ENCODE data around the gene DLX5. TPM values are rescaled to one million over a fixed set of nuclear protein-coding genes. Genes with fewer than 3 reads are reported as not detected.

Gene DLX5
- total RNA-seq, 1 experiment from 2014 or later: not detected

DNA sequence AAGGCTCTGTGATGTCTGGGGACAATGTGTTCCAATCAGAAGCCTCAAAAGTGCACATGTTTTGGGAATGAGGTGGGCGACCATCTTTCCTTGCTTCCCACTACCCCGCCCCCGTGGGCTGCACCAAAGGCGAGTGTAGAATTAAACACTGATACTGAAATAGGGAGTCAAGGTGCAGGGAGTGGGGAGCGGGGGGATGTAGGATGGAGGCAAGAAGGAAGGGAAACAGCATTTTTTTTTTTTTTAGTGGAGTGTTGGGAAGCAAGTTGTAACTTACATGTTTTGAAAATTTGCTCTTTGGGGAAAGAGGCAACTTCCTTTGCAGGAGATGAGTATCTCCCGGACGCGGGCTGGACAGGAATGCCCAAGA is 484 bp upstream of the DLX5 start:
- ChIA-PET POLR2A (ENCODE audit: unreplicated experiment) (no interaction called here), CTCF (no interaction called here)
- no peak overlapping the region for H3K4me2 ChIP-seq
- no peaks in the 10 kb centered on the region for H3F3A ChIP-seq (ENCODE audit: insufficient read depth, low read depth)
- no peaks in the 10 kb centered on the region for H3K79me2 ChIP-seq (ENCODE audit: low read depth)
- no peak for DNase-seq
- TF ChIP-seq EZH2 (IDR thresholded peaks at IDR 0.05; ENCODE audit: low read depth): no peak
- no peaks in the 10 kb centered on the region for H3K36me3 ChIP-seq (ENCODE audit: low read depth)
- BruUV-seq (replicated peaks): no TSS peak
- no peaks in the 10 kb centered on the region; the same call in 1 of the 2 replicates for H3K27me3 ChIP-seq (ENCODE audit: insufficient read depth, low read depth)
- H3K9me2 ChIP-seq (ENCODE audit: insufficient read depth): no peaks in the 10 kb centered on the region
- H2AFZ ChIP-seq: no peak overlapping the region
- no peak overlapping the region for H3K27ac ChIP-seq
- peaks cover 4% of the 10 kb centered on the region; the same call in 1 of the 2 replicates for H3K4me1 ChIP-seq (replicated peaks; ENCODE audit: insufficient read depth)
- no peaks in the 10 kb centered on the region for H4K20me1 ChIP-seq (ENCODE audit: insufficient read depth)
- no peaks in the 10 kb centered on the region for H3K9me3 ChIP-seq (ENCODE audit: insufficient read depth, low read depth)
- H3K4me3 ChIP-seq: no peak overlapping the region
- intact Hi-C loops (cut with micrococcal nuclease; ENCODE audit: unreplicated experiment): loop anchor here (5.0 kb wide), 1 partner anchor 1303 kb away; no protein-coding TSS in a partner anchor

- H4K20me1 ChIP-seq (ENCODE audit: insufficient read depth): no peaks in the 10 kb centered on the region
- no peak overlapping the region for H2AFZ ChIP-seq
- ChIA-PET POLR2A (ENCODE audit: unreplicated experiment) (no interaction called here), CTCF (no interaction called here)
- H3K9me2 ChIP-seq (ENCODE audit: insufficient read depth): no peaks in the 10 kb centered on the region
- no TSS peak for BruUV-seq (replicated peaks)
- H3K4me2 ChIP-seq: no peak overlapping the region
- peaks cover 6% of the 10 kb centered on the region; the same call in 1 of the 2 replicates for H3K27me3 ChIP-seq (ENCODE audit: insufficient read depth, low read depth)
- no peaks in the 10 kb centered on the region for H3F3A ChIP-seq (ENCODE audit: insufficient read depth, low read depth)
- H3K79me2 ChIP-seq (ENCODE audit: low read depth): no peaks in the 10 kb centered on the region
- H3K9me3 ChIP-seq (ENCODE audit: insufficient read depth, low read depth): no peaks in the 10 kb centered on the region
- TF ChIP-seq EZH2 (IDR thresholded peaks at IDR 0.05; ENCODE audit: low read depth): no peak
- TF ChIP-seq, protein P1, sequence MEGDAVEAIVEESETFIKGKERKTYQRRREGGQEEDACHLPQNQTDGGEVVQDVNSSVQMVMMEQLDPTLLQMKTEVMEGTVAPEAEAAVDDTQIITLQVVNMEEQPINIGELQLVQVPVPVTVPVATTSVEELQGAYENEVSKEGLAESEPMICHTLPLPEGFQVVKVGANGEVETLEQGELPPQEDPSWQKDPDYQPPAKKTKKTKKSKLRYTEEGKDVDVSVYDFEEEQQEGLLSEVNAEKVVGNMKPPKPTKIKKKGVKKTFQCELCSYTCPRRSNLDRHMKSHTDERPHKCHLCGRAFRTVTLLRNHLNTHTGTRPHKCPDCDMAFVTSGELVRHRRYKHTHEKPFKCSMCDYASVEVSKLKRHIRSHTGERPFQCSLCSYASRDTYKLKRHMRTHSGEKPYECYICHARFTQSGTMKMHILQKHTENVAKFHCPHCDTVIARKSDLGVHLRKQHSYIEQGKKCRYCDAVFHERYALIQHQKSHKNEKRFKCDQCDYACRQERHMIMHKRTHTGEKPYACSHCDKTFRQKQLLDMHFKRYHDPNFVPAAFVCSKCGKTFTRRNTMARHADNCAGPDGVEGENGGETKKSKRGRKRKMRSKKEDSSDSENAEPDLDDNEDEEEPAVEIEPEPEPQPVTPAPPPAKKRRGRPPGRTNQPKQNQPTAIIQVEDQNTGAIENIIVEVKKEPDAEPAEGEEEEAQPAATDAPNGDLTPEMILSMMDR (conservative IDR thresholded peaks at IDR 0.05): no peak
- intact Hi-C loops (cut with micrococcal nuclease; ENCODE audit: unreplicated experiment): no loop called here
- H3K36me3 ChIP-seq (ENCODE audit: low read depth): no peaks in the 10 kb centered on the region
- H3K4me3 ChIP-seq: no peak overlapping the region
- H3K27ac ChIP-seq: no peak overlapping the region
- peaks cover 4% of the 10 kb centered on the region; the same call in 1 of the 2 replicates for H3K4me1 ChIP-seq (replicated peaks; ENCODE audit: insufficient read depth)
- DNase-seq: no peak
Observed at GRCh38 chr7:97022491-97023306, 1.9 kb downstream of the DLX5 start.

DNA sequence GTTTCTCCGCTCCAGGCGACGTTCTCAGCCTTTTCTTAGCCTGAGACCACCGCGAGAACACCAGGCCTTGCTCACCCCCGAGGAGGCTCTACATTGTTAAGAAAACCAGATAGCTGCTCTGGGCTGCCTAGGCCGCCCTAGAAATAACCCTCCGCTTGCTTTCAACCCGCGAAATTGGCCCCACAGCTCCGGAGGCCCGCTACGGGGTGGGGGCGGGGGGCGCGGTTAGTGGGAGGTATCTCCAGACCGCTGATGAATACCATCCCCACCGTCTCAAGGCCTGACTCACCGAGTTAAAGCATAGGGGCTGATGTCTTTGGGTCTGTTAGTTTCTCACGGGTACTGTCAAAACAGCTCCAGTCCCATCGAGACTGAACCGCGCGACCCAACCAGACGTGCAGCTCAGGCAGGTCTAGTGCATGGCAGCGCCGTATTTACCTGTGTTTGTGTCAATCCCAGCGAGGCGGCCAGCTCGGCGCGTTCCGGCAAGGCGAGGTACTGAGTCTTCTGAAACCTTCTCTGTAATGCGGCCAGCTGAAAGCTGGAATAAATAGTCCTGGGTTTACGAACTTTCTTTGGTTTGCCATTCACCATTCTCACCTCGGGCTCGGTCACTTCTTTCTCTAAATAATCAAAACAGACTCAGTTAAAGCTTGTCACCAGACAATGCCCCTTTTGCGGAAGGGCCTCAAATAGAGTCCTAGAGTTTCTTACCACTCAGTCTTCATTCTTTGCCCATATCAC is 2.7 kb downstream of the DLX5 start:
- Histone ChIP-seq H3K4me2 (no peak overlapping the region), H2AFZ (no peak overlapping the region), H3K27me3 (ENCODE audit: insufficient read depth, low read depth) (peaks cover 11% of the 10 kb centered on the region; the same call in 1 of the 2 replicates), H3K9me2 (ENCODE audit: insufficient read depth) (no peaks in the 10 kb centered on the region), H3K4me1 (replicated peaks; ENCODE audit: insufficient read depth) (no peaks in the 10 kb centered on the region), H4K20me1 (ENCODE audit: insufficient read depth) (no peaks in the 10 kb centered on the region), H3K9me3 (ENCODE audit: insufficient read depth, low read depth) (no peaks in the 10 kb centered on the region), H3K79me2 (ENCODE audit: low read depth) (no peaks in the 10 kb centered on the region), H3K4me3 (no peak overlapping the region), H3K36me3 (ENCODE audit: low read depth) (no peaks in the 10 kb centered on the region), H3F3A (ENCODE audit: insufficient read depth, low read depth) (no peaks in the 10 kb centered on the region), H3K27ac (no peak overlapping the region)
- BruUV-seq (replicated peaks): no TSS peak
- POLR2A ChIA-PET (ENCODE audit: unreplicated experiment): no interaction called here
- TF ChIP-seq EZH2 (IDR thresholded peaks at IDR 0.05; ENCODE audit: low read depth): no peak
- TF ChIP-seq, protein P1 (conservative IDR thresholded peaks at IDR 0.05): no peak
- intact Hi-C loops (cut with micrococcal nuclease; ENCODE audit: unreplicated experiment): no loop called here
- DNase-seq: no peak
- CTCF ChIA-PET: no interaction called here
